AG09309 (cell line): ENCODE results near the gene PET100.

Experiments used
- DNase-seq: peaks from one replicate; pipeline ENCODE4 v3.0.0-alpha.2; 2010; ENCODE audit warnings: low read depth
- H3K4me3 ChIP-seq: 2 replicates; pipeline ENCODE4 v1.5.1; 2011; ENCODE audit warnings: mild to moderate bottlenecking, low read depth, low read length, moderate library complexity; ENCODE audit not compliant: control insufficient read depth
- CTCF ChIP-seq: IDR thresholded peaks from 2 replicates; pipeline ENCODE4 v1.5.1; 2011; ENCODE audit warnings: mild to moderate bottlenecking, low read depth, low read length, inconsistent platforms; ENCODE audit not compliant: insufficient read depth, control insufficient read depth; ENCODE audit errors: missing control alignments

The PET100 gene

GRCh38 chr19:7645163-7645562 is 15.6 kb downstream of the PET100 start:
- TF ChIP-seq CTCF: no peak
- no peak for DNase-seq
- H3K4me3 ChIP-seq: no peak overlapping the region

GRCh38 chr19:7645656-7646425 is 16.2 kb downstream of the PET100 start:
- TF ChIP-seq CTCF: no peak
- no peak overlapping the region for H3K4me3 ChIP-seq
- no peak for DNase-seq

- DNase-seq: no peak
- TF ChIP-seq CTCF: no peak
- H3K4me3 ChIP-seq: no peak overlapping the region
Measured at GRCh38 chr19:7646426-7646700, 16.8 kb downstream of the PET100 start.

GRCh38 chr19:7647156-7647555 is 17.6 kb downstream of the PET100 start:
- no peak for DNase-seq
- no peak overlapping the region for H3K4me3 ChIP-seq
- no peak for TF ChIP-seq CTCF

GRCh38 chr19:7648265-7649014 is 18.8 kb downstream of the PET100 start:
- no peak for DNase-seq
- no peak overlapping the region for H3K4me3 ChIP-seq
- TF ChIP-seq CTCF: no peak

- no peak for TF ChIP-seq CTCF
- H3K4me3 ChIP-seq: no peak overlapping the region
- DNase-seq: no peak
Measured at GRCh38 chr19:7650148-7650547, 20.6 kb downstream of the PET100 start.
